Heart right ventricle (tissue), 16 donors: ENCODE results near the gene VGLL2. TPM values are rescaled to one million over a fixed set of nuclear protein-coding genes. Genes with fewer than 3 reads are reported as not detected.
"Not testable (repeated sequence)": the region's sequence is repeated elsewhere in the genome, so short reads cannot be mapped to it uniquely, and the experiment has no call there.

Experiments
- ATAC-seq, 8 donors: fragments of 200-7000 bp; cut with Tn5 transposase; one replicate each; pipeline ENCODE4 v1.9.1; 2020; ENCODE audit warnings: mild to moderate bottlenecking in 8 of 8, moderate library complexity in 8 of 8, moderate number of reproducible peaks in 1 of 8
- DNase-seq, 2 donors: peaks; one replicate each; pipeline ENCODE4 v3.0.0-alpha.2; 2020
- H3K27ac ChIP-seq, 10 donors: fragments of 200-600 bp; sonication (generic) in 2 of 10; one replicate each; pipeline versions ENCODE4 v1.5.0 to v1.8.0; 2020 to 2022; ENCODE audit warnings: mild to moderate bottlenecking in 3 of 10
- H3K27me3 ChIP-seq, 7 donors: fragments of 200-600 bp; one replicate each; pipeline ENCODE4 v1.8.0; 2021 to 2022; ENCODE audit warnings: mild to moderate bottlenecking in 2 of 7
- H3K36me3 ChIP-seq, 9 donors: fragments of 200-600 bp; sonication (generic) in 1 of 9; one replicate each; pipeline versions ENCODE4 v1.5.0 to v1.8.0; 2020 to 2022; ENCODE audit warnings: mild to moderate bottlenecking in 2 of 9
- H3K4me1 ChIP-seq, 9 donors: fragments of 200-600 bp; sonication (generic) in 1 of 9; one replicate each; pipeline versions ENCODE4 v1.5.0 to v1.8.0; 2020 to 2022; ENCODE audit warnings: mild to moderate bottlenecking in 4 of 9
- H3K4me3 ChIP-seq, 10 donors: fragments of 200-600 bp; sonication (generic) in 2 of 10; one replicate each; pipeline versions ENCODE4 v1.5.0 to v1.8.0; 2020 to 2022; ENCODE audit warnings: mild to moderate bottlenecking in 7 of 10, moderate library complexity in 2 of 10
- H3K9me3 ChIP-seq, 11 donors: fragments of 200-600 bp in 10 of 11; sonication (generic) in 2 of 11; one replicate each; pipeline versions ENCODE4 v1.5.0 to v1.8.0; 2013 to 2022; ENCODE audit warnings: mild to moderate bottlenecking in 2 of 11, control low read depth in 1 of 11, moderate library complexity in 1 of 11
- CTCF ChIP-seq, 9 donors: fragments of 200-600 bp; sonication (generic) in 2 of 9; IDR thresholded peaks; one replicate each; pipeline versions ENCODE4 v1.5.0 to v1.8.0; 2021 to 2022; ENCODE audit warnings: antibody characterized with exemption in 9 of 9, mild to moderate bottlenecking in 5 of 9, moderate library complexity in 1 of 9
- WGBS, 2 donors: extraction: QIAGEN DNeasy Blood & Tissue Kit; methylation state at CpG; one replicate each; pipeline ENCODE4 v1.1.7; 2013; ENCODE audit warnings: inconsistent platforms in 1 of 2; 5-methylcytosine and 5-hydroxymethylcytosine counted together
- intact Hi-C, 10 donors: fragments of 100-400 bp; cut with DNase I; formaldehyde crosslinking; loops; one replicate each; pipeline versions ENCODE4 v1.11.1 to v1.14.2; 2022
- polyA plus RNA-seq, 2 donors: library from polyadenylated mRNA; stranded (reverse); fragments of 200-250 nt; gene quantifications; one replicate each; pipeline ENCODE4 v1.2.3, GENCODE V29; 2013
- total RNA-seq, 10 donors: library from RNA; stranded (reverse); fragmentation: NEBNext Ultra II Directional in 3 of 10; extraction: Animal tissue kit (Norgen Biotek cat#: 25700) in 3 of 10; gene quantifications; one replicate each; pipeline versions ENCODE4 v1.2.1 to v1.2.4, GENCODE V29; 2021 to 2023
- donor health status: Arrhythmogenic right ventricular cardiomyopathy.
- donor health status: ischemic (EF 13 %, LVEDD 7.1; RV severe dilation, severe dysfunction).
- donor health status: healthy with polysubstance abuse.
- donor health status: DM: no; HTN: yes; CAD: no.
- donor health status: DM: no; HTN: no; CAD: no.
- donor health status: ischemic (EF 25% LVEDD 6.9; RV normal size, moderate dysfunction).
- donor health status: ischemic (EF 25% LVEDD 5.7; RV mildly dilated, moderate dysfunction).
- donor health status: healthy.
- donor health status: DM: yes; HTN: yes; CAD: no.
- donor health status: Ischemic cardiomyopathy.
- donor health status: ischemic (EF 35%, LVEDD 5.7; RV mildly dilated, moderate dysfunction).
- donor health status: nonischemic (EF 11% LVEDD 7.7; RV severe dilation, severe dysfunction).
- donor health status: DM: yes; HTN: yes; CAD: no.
- donor health status: PGD.
- donor health status: ischemic (EF 29% LVEDD 5.4; RV normal size, mild dysfunction).
- donor health status: nonischemic (EF 23%, LVEDD 6.1; RV moderate dilation, normal function).

The VGLL2 gene
- total and polyA plus RNA-seq, 12 donors: 0.21 to 32.4 (median 1.8) TPM; not detected in 4

GRCh38 chr6:117237561-117237960, 27.8 kb upstream of the VGLL2 start:
- no peak overlapping the region for H3K27ac ChIP-seq
- no peaks in the 10 kb centered on the region for H3K27me3 ChIP-seq
- no peak for ATAC-seq
- DNase-seq: no peak
- H3K4me3 ChIP-seq: no peak overlapping the region
- no peak for TF ChIP-seq CTCF (IDR thresholded peaks at IDR 0.05)
- 72 to 79% methylated on average over 2 of the region's 2 CpGs for WGBS, 2 donors
- intact Hi-C loops: no loop called here
- no peaks in the 10 kb centered on the region for H3K36me3 ChIP-seq
- no peaks in the 10 kb centered on the region for H3K4me1 ChIP-seq
- H3K9me3 ChIP-seq: peaks cover 0 to 5% (median 0%) of the 10 kb centered on the region in 11 donors

- H3K4me3 ChIP-seq, H3K36me3 ChIP-seq, H3K27me3 ChIP-seq, H3K4me1 ChIP-seq, DNase-seq, intact Hi-C loops, ATAC-seq, H3K27ac ChIP-seq, H3K9me3 ChIP-seq: not testable (repeated sequence)
- WGBS, 2 donors: 70% methylated on average over 9 to 11 of the region's 13 CpGs
Measured at GRCh38 chr6:117244571-117244970, 20.8 kb upstream of the VGLL2 start.

- DNase-seq, ATAC-seq, H3K9me3 ChIP-seq, H3K36me3 ChIP-seq, H3K4me3 ChIP-seq, H3K4me1 ChIP-seq, H3K27me3 ChIP-seq, H3K27ac ChIP-seq, intact Hi-C loops: not testable (repeated sequence)
- WGBS, 2 donors: 82% methylated on average over 16 of the region's 20 CpGs
Measured at GRCh38 chr6:117244979-117245378, 20.4 kb upstream of the VGLL2 start.

- Histone ChIP-seq H3K4me3 (no peak overlapping the region), H3K27me3 (peaks cover 0 to 2% (median 0%) of the 10 kb centered on the region in 7 donors), H3K9me3 (no peaks in the 10 kb centered on the region), H3K36me3 (no peaks in the 10 kb centered on the region), H3K4me1 (no peaks in the 10 kb centered on the region), H3K27ac (no peak overlapping the region)
- no peak for DNase-seq
- 75 to 83% methylated on average over 2 of the region's 2 CpGs for WGBS, 2 donors
- TF ChIP-seq CTCF (IDR thresholded peaks at IDR 0.05): no peak
- no peak for ATAC-seq
- intact Hi-C loops: no loop called here
Measured at GRCh38 chr6:117253785-117254184, 11.6 kb upstream of the VGLL2 start.

- no peak for TF ChIP-seq CTCF (IDR thresholded peaks at IDR 0.05)
Measured at GRCh38 chr6:117262799-117263198, 2.6 kb upstream of the VGLL2 start.

More at GRCh38 chr6:117262799-117263198, 2.6 kb upstream of the VGLL2 start:
- DNase-seq: no peak
- Histone ChIP-seq H3K4me3 (no peak overlapping the region), H3K27ac (no peak overlapping the region), H3K27me3 (peaks cover 13 to 88% (median 81%) of the 10 kb centered on the region in 7 donors), H3K36me3 (no peaks in the 10 kb centered on the region), H3K9me3 (no peaks in the 10 kb centered on the region), H3K4me1 (peaks cover 0 to 26% (median 21%) of the 10 kb centered on the region in 9 donors)
- WGBS, 2 donors: 22 to 31% methylated on average over 8 of the region's 8 CpGs
- no peak for ATAC-seq
- intact Hi-C loops: loop anchor here in 2 of 10 donors (10.0 kb wide), 1 partner anchor 288 kb away; no protein-coding TSS in a partner anchor
